ENCODE measurements around the gene CCDC192. TPM values are rescaled to one million over a fixed set of nuclear protein-coding genes. Genes with fewer than 3 reads are reported as not detected.

CCDC192 gene
- total and polyA plus RNA-seq, 2 of the 4 experiments (the other 2 are of a cell fraction): not detected

DNA sequence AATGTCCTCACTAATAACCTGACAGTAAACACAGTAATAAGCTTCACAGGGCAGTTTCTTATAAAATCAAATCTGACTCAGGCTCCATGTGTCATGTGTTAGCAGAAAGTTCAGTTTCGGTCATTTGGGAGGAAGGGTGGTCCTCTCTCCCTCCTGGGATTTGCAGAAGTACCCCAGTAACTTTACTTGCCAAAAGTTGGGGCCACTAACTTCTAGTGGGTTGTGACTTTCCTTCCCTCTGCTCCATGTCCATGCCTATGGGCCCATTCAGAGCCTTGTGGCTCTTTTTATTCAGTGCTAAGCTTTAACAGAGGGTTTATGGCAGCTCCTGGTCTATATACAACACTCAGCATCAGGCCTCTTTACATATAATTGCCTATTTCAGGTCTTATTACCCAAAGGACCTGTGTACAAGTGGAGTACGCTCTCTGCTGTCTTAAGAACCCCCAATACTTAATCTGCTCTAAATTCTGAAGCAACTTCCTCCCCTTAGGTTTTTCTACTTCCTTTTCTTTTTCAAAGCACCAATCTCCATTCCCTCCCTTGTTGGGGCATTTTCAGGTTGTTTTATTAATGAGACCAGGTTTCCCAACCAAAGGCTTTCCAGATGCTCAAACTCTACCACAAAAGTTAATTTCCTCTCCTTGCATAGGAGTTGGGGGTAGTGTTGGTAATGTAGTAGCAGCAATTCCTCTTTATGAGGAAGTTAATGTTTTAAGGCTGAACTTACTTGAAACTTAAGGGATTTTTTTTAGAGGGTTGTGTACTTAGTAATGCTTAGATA, 107.7 kb downstream of the CCDC192 start:
- no CpG with 5 or more reads among the region's 2 CpGs for WGBS, 2 experiments (ENCODE audit: extremely low coverage in 2 of 2, insufficient read length in 1 of 2)
- TF ChIP-seq SMC3 (IDR thresholded peaks at IDR 0.05; ENCODE audit: low read depth, low read length) (no peak), CEBPB (IDR thresholded peaks at IDR 0.05; ENCODE audit: low read depth, low read length) (no peak), MAFK (IDR thresholded peaks at IDR 0.05; ENCODE audit: low read depth, low read length) (no peak), RFX5 (IDR thresholded peaks at IDR 0.05; ENCODE audit: low read depth, low read length) (no peak), NFE2L2 (IDR thresholded peaks at IDR 0.05; ENCODE audit: low read depth, low read length) (no peak)
- H3K4me1 ChIP-seq (ENCODE audit: control insufficient read depth, insufficient read depth, low read length): peaks cover 11% of the 10 kb centered on the region
- intact Hi-C loops (cut with micrococcal nuclease): loop anchor here (5.0 kb wide), 1 partner anchor 51 kb away; no protein-coding TSS in a partner anchor
- no peaks in the 10 kb centered on the region for H3K79me1 ChIP-seq (ENCODE audit: low read depth in 1 of 2, low read length in 2 of 2)
- in situ Hi-C loops (cut with MboI; ENCODE audit: low sequenced_read_pairs): no loop called here
- H4K8ac ChIP-seq (ENCODE audit: low read depth in 2 of 2, low read length in 2 of 2): peak overlapping the region in 1 of 2 experiments; percentile 10; a peak in 1 of 4 replicates
- POLR2A ChIA-PET (ENCODE audit: unreplicated experiment): no interaction called here
- CTCF ChIA-PET: no interaction called here
- no peaks in the 10 kb centered on the region for H3K36me3 ChIP-seq (ENCODE audit: control insufficient read depth, insufficient read depth, low read length)
- H3K9me1 ChIP-seq (ENCODE audit: insufficient read depth, low read length): no peaks in the 10 kb centered on the region
- DNase-seq (no peak), ATAC-seq (ENCODE audit: low read depth) (no peak)
- no peak overlapping the region for H4K91ac ChIP-seq (ENCODE audit: insufficient read depth, low read depth, low read length)
- peak overlapping the region; percentile 62; the same call in 1 of the 2 replicates for H2BK20ac ChIP-seq (ENCODE audit: low read depth, low read length)
- peak overlapping the region; percentile 48; the same call in 1 of the 2 replicates for H2AK5ac ChIP-seq (ENCODE audit: low read depth, low read length)
- H3K23ac ChIP-seq (ENCODE audit: low read depth, low read length): no peak overlapping the region
- peak overlapping the region; percentile 45; the same call in 1 of the 2 replicates for H2BK120ac ChIP-seq (ENCODE audit: low read depth, low read length)
- H3K14ac ChIP-seq (replicated peaks; ENCODE audit: low read depth, low read length): no peak overlapping the region
- H2BK5ac ChIP-seq (ENCODE audit: low read depth, low read length, poor library complexity, severe bottlenecking): no peak overlapping the region
- no peak overlapping the region for H3K4me2 ChIP-seq (ENCODE audit: low read depth, low read length)
- no peak overlapping the region for H4K5ac ChIP-seq (ENCODE audit: low read depth, low read length)
- H2AFZ ChIP-seq (replicated peaks; ENCODE audit: low read length, poor library complexity): peak overlapping the region; percentile 52
- no peaks in the 10 kb centered on the region for H4K20me1 ChIP-seq (ENCODE audit: insufficient read depth, low read length)
- H3K56ac ChIP-seq (ENCODE audit: extremely low read depth, insufficient read depth, low read length): no peak overlapping the region
- no peak overlapping the region for H3K27ac ChIP-seq (ENCODE audit: insufficient read depth, low read length)
- peak overlapping the region; percentile 24; the same call in 1 of the 2 replicates for H3K4ac ChIP-seq (ENCODE audit: low read depth, low read length)
- no peaks in the 10 kb centered on the region for H3K27me3 ChIP-seq (ENCODE audit: control insufficient read depth, insufficient read depth, low read length)
- dilution Hi-C loops (cut with HindIII; ENCODE audit: low sequenced_read_pairs, unreplicated experiment): no loop called here
- H2AK9ac ChIP-seq (replicated peaks; ENCODE audit: low read depth, low read length, poor library complexity): no peak overlapping the region
- H3K4me3 ChIP-seq (ENCODE audit: insufficient read depth, low read depth, low read length): no peak overlapping the region
- no peaks in the 10 kb centered on the region for H3K9me3 ChIP-seq (ENCODE audit: control insufficient read depth, insufficient read depth, low read length)
- no peak overlapping the region for H3K9ac ChIP-seq (ENCODE audit: low read depth, low read length)
- no peak overlapping the region for H2BK15ac ChIP-seq (ENCODE audit: low read depth, low read length)
- BruUV-seq (replicated peaks): no TSS peak
- H3K18ac ChIP-seq (ENCODE audit: low read depth, low read length): no peak overlapping the region; the same call in 1 of the 2 replicates

Measured in IMR-90 (cell line).